GM23248 (cell line): Measurements from ENCODE around the gene CRYBB3. TPM values are rescaled to one million over a fixed set of nuclear protein-coding genes. Genes with fewer than 3 reads are reported as not detected.

Experiments
- DNase-seq: peaks from one replicate; pipeline ENCODE4 v3.0.0-alpha.2; 2015
- H2AFZ ChIP-seq: fragments of 200-600 bp; sonication (generic); 2 replicates; pipeline ENCODE4 v1.6.1; 2016; ENCODE audit warnings: antibody characterized with exemption
- H3F3A ChIP-seq: fragments of 200-600 bp; sonication (generic); 2 replicates; pipeline ENCODE4 v1.6.1; 2016; ENCODE audit warnings: mild to moderate bottlenecking, antibody characterized with exemption, mixed run types; ENCODE audit not compliant: insufficient read depth
- H3K27ac ChIP-seq: fragments of 200-600 bp; sonication (generic); 2 replicates; pipeline ENCODE4 v1.5.1; 2016; ENCODE audit warnings: mild to moderate bottlenecking
- H3K27me3 ChIP-seq: fragments of 200-600 bp; sonication (generic); replicated peaks from 2 replicates; pipeline ENCODE4 v1.6.1; 2016; ENCODE audit warnings: mild to moderate bottlenecking; ENCODE audit not compliant: insufficient read depth
- H3K36me3 ChIP-seq: fragments of 200-600 bp; sonication (generic); 2 replicates; pipeline ENCODE4 v1.6.1; 2016; ENCODE audit warnings: low read depth, mild to moderate bottlenecking
- H3K4me1 ChIP-seq: fragments of 200-600 bp; sonication (generic); 2 replicates; pipeline ENCODE4 v1.6.1; 2016; ENCODE audit warnings: mild to moderate bottlenecking; ENCODE audit not compliant: insufficient read depth
- H3K4me2 ChIP-seq: fragments of 200-600 bp; sonication (generic); one replicate; pipeline ENCODE4 v1.6.1; 2016; ENCODE audit warnings: mild to moderate bottlenecking; ENCODE audit not compliant: unreplicated experiment
- H3K4me3 ChIP-seq: fragments of 200-600 bp; sonication (generic); 2 replicates; pipeline ENCODE4 v1.5.1; 2016; ENCODE audit warnings: mild to moderate bottlenecking
- H3K79me2 ChIP-seq: fragments of 200-600 bp; sonication (generic); 2 replicates; pipeline ENCODE4 v1.6.1; 2016; ENCODE audit warnings: mild to moderate bottlenecking; ENCODE audit not compliant: insufficient read depth
- H3K9ac ChIP-seq: fragments of 200-600 bp; sonication (generic); 2 replicates; pipeline ENCODE4 v1.6.1; 2016; ENCODE audit warnings: mild to moderate bottlenecking
- H3K9me2 ChIP-seq: fragments of 200-600 bp; sonication (generic); 2 replicates; pipeline ENCODE4 v1.6.1; 2016; ENCODE audit warnings: mixed run types, mild to moderate bottlenecking, moderate library complexity; ENCODE audit not compliant: insufficient read depth
- H3K9me3 ChIP-seq: fragments of 200-600 bp; sonication (generic); one replicate; pipeline ENCODE4 v1.6.1; 2017; ENCODE audit warnings: low read depth
- H4K20me1 ChIP-seq: fragments of 200-600 bp; sonication (generic); 2 replicates; pipeline ENCODE4 v1.6.0; 2016; ENCODE audit not compliant: insufficient read depth
- EZH2 ChIP-seq: fragments of 200-600 bp; sonication (generic); IDR thresholded peaks from 2 replicates; pipeline ENCODE4 v1.6.1; 2018; ENCODE audit warnings: antibody characterized with exemption, mild to moderate bottlenecking; ENCODE audit not compliant: insufficient read depth, poor library complexity, severe bottlenecking
- EZH2phosphoT487 ChIP-seq: fragments of 200-600 bp; sonication (generic); IDR thresholded peaks from 2 replicates; pipeline ENCODE4 v1.6.1; 2018; ENCODE audit warnings: antibody characterized with exemption, moderate library complexity, mild to moderate bottlenecking, low read depth; ENCODE audit not compliant: insufficient read depth
- WGBS, 2 experiments: methylation state at CpG; one replicate each; pipeline ENCODE4 v1.1.6; 2015 to 2017; ENCODE audit warnings: low lambda C conversion rate in 2 of 2, low coverage in 1 of 2; ENCODE audit errors: missing lambda C conversion rate in 2 of 2; 5-methylcytosine and 5-hydroxymethylcytosine counted together
- in situ Hi-C: fragments of 300-500 bp; cut with MboI; formaldehyde crosslinking; loops from 2 replicates; pipeline ENCODE4 v1.15.0; 2020
- polyA plus RNA-seq: library from polyadenylated mRNA; unstranded; fragments of >200 nt; fragmentation: Nextera tagmentation; extraction: Ambion mirVana; gene quantifications from 2 replicates; pipeline ENCODE4 v1.2.1, GENCODE V29; 2016
- total RNA-seq: library from RNA; depleted of rRNA; stranded (reverse); fragments of >200 nt; shearing (Covaris generic); gene quantifications from 2 replicates; pipeline ENCODE4 v1.2.3, GENCODE V29; 2014

Gene CRYBB3
- total and polyA plus RNA-seq, 2 experiments from 2014 or later, result not detected

GRCh38 chr22:25159028-25159427 is 40.6 kb upstream of the CRYBB3 start:
- Histone ChIP-seq H3K9me2 (no peaks in the 10 kb centered on the region), H4K20me1 (no peaks in the 10 kb centered on the region), H2AFZ (no peak overlapping the region), H3K9me3 (no peaks in the 10 kb centered on the region), H3K36me3 (no peaks in the 10 kb centered on the region), H3K27me3 (no peaks in the 10 kb centered on the region), H3F3A (no peaks in the 10 kb centered on the region), H3K4me2 (no peak overlapping the region), H3K79me2 (no peaks in the 10 kb centered on the region), H3K27ac (no peak overlapping the region), H3K4me3 (no peak overlapping the region), H3K9ac (no peak overlapping the region), H3K4me1 (no peaks in the 10 kb centered on the region)
- in situ Hi-C loops, result no loop called here
- 43 to 47% methylated on average over 10 of the region's 10 CpGs for WGBS, 2 experiments
- no peak for TF ChIP-seq EZH2
- no peak for TF ChIP-seq EZH2phosphoT487
- peak; percentile 9 for DNase-seq

- no peaks in the 10 kb centered on the region for H3K9me3 ChIP-seq
- no peaks in the 10 kb centered on the region for H3K4me1 ChIP-seq
- no peaks in the 10 kb centered on the region for H3F3A ChIP-seq
- TF ChIP-seq EZH2 (no peak), EZH2phosphoT487 (no peak)
- no peaks in the 10 kb centered on the region for H3K79me2 ChIP-seq
- H2AFZ ChIP-seq, result no peak overlapping the region
- in situ Hi-C loops, result no loop called here
- H4K20me1 ChIP-seq, result no peaks in the 10 kb centered on the region
- H3K4me3 ChIP-seq, result no peak overlapping the region
- no peak overlapping the region for H3K27ac ChIP-seq
- DNase-seq, result no peak
- H3K9ac ChIP-seq, result no peak overlapping the region
- no peaks in the 10 kb centered on the region for H3K36me3 ChIP-seq
- no peak overlapping the region for H3K4me2 ChIP-seq
- WGBS, 2 experiments, result 64 to 74% methylated on average over 11 of the region's 11 CpGs
- H3K27me3 ChIP-seq, result no peaks in the 10 kb centered on the region
- H3K9me2 ChIP-seq, result no peaks in the 10 kb centered on the region
These were observed 39.3 kb upstream of the CRYBB3 start for GRCh38 chr22:25160120-25160996.

GRCh38 chr22:25161017-25161915 is 38.4 kb upstream of the CRYBB3 start:
- 70% methylated on average over 14 of the region's 14 CpGs for WGBS, 2 experiments
- TF ChIP-seq EZH2 (no peak), EZH2phosphoT487 (no peak)
- Histone ChIP-seq H3F3A (no peaks in the 10 kb centered on the region), H3K27me3 (no peaks in the 10 kb centered on the region), H3K4me1 (no peaks in the 10 kb centered on the region), H3K9me2 (no peaks in the 10 kb centered on the region), H3K27ac (no peak overlapping the region), H2AFZ (no peak overlapping the region), H3K4me3 (no peak overlapping the region), H3K4me2 (no peak overlapping the region), H4K20me1 (no peaks in the 10 kb centered on the region), H3K9me3 (no peaks in the 10 kb centered on the region), H3K36me3 (no peaks in the 10 kb centered on the region), H3K9ac (no peak overlapping the region), H3K79me2 (no peaks in the 10 kb centered on the region)
- no peak for DNase-seq
- in situ Hi-C loops, result no loop called here

GRCh38 chr22:25161916-25162530 is 37.6 kb upstream of the CRYBB3 start:
- H3K79me2 ChIP-seq, result no peaks in the 10 kb centered on the region
- no peak for TF ChIP-seq EZH2phosphoT487
- TF ChIP-seq EZH2, result no peak
- H3F3A ChIP-seq, result no peaks in the 10 kb centered on the region
- H2AFZ ChIP-seq, result no peak overlapping the region
- H3K9me3 ChIP-seq, result no peaks in the 10 kb centered on the region
- H3K4me1 ChIP-seq, result no peaks in the 10 kb centered on the region
- H3K4me3 ChIP-seq, result no peak overlapping the region
- 54 to 66% methylated on average over 6 of the region's 6 CpGs for WGBS, 2 experiments
- H3K27ac ChIP-seq, result no peak overlapping the region
- H4K20me1 ChIP-seq, result no peaks in the 10 kb centered on the region
- no peaks in the 10 kb centered on the region for H3K9me2 ChIP-seq
- no peaks in the 10 kb centered on the region for H3K27me3 ChIP-seq
- in situ Hi-C loops, result no loop called here
- H3K4me2 ChIP-seq, result no peak overlapping the region
- no peaks in the 10 kb centered on the region for H3K36me3 ChIP-seq
- H3K9ac ChIP-seq, result no peak overlapping the region
- DNase-seq, result no peak
